GM18861 (cell line): ENCODE results near the gene DPEP2.

ENCODE experiments used
- ATAC-seq: cut with Tn5 transposase; IDR thresholded peaks from one replicate; pipeline ENCODE4 v1.9.1; 2021; ENCODE audit not compliant: unreplicated experiment

DPEP2 gene

GRCh38 chr16:67957622-67958021, 41.7 kb downstream of the DPEP2 start:
- no peak for ATAC-seq

GRCh38 chr16:67954421-67955196, 44.7 kb downstream of the DPEP2 start:
- ATAC-seq, result no peak

GRCh38 chr16:67953641-67954375, 45.5 kb downstream of the DPEP2 start:
- ATAC-seq, result no peak

GRCh38 chr16:67951485-67951884, 47.8 kb downstream of the DPEP2 start:
- no peak for ATAC-seq

- ATAC-seq, result no peak
These were observed 48.9 kb downstream of the DPEP2 start for GRCh38 chr16:67950335-67950843.

- ATAC-seq, result no peak
These were observed 49.6 kb downstream of the DPEP2 start for GRCh38 chr16:67949645-67950044.

- no peak for ATAC-seq
These were observed 51.3 kb downstream of the DPEP2 start for GRCh38 chr16:67948015-67948414.

GRCh38 chr16:67946966-67947558, 52.2 kb downstream of the DPEP2 start:
- no peak for ATAC-seq

GRCh38 chr16:67946128-67946569, 53.1 kb downstream of the DPEP2 start:
- ATAC-seq, result no peak

- no peak for ATAC-seq
These were observed 53.8 kb downstream of the DPEP2 start for GRCh38 chr16:67945392-67945933.

GRCh38 chr16:67944690-67945391, 54.4 kb downstream of the DPEP2 start:
- ATAC-seq, result no peak

- no peak for ATAC-seq
These were observed 55.4 kb downstream of the DPEP2 start, which contains the start of gene LCAT for GRCh38 chr16:67943619-67944504. Gene LCAT (minus strand): TSS chr16:67944120. CDS start chr16:67944101, 19 bp downstream.

GRCh38 chr16:67943256-67943618, 56.0 kb downstream of the DPEP2 start:
- no peak for ATAC-seq

GRCh38 chr16:67942510-67943255, 56.6 kb downstream of the DPEP2 start:
- ATAC-seq, result no peak

- ATAC-seq, result no peak
These were observed 57.1 kb downstream of the DPEP2 start for GRCh38 chr16:67942200-67942509.

GRCh38 chr16:67941469-67942199, 57.6 kb downstream of the DPEP2 start:
- ATAC-seq, result no peak

- ATAC-seq, result no peak
These were observed 58.7 kb downstream of the DPEP2 start for GRCh38 chr16:67940446-67941089.
